ENCODE results near the gene TMCC2.

DNA sequence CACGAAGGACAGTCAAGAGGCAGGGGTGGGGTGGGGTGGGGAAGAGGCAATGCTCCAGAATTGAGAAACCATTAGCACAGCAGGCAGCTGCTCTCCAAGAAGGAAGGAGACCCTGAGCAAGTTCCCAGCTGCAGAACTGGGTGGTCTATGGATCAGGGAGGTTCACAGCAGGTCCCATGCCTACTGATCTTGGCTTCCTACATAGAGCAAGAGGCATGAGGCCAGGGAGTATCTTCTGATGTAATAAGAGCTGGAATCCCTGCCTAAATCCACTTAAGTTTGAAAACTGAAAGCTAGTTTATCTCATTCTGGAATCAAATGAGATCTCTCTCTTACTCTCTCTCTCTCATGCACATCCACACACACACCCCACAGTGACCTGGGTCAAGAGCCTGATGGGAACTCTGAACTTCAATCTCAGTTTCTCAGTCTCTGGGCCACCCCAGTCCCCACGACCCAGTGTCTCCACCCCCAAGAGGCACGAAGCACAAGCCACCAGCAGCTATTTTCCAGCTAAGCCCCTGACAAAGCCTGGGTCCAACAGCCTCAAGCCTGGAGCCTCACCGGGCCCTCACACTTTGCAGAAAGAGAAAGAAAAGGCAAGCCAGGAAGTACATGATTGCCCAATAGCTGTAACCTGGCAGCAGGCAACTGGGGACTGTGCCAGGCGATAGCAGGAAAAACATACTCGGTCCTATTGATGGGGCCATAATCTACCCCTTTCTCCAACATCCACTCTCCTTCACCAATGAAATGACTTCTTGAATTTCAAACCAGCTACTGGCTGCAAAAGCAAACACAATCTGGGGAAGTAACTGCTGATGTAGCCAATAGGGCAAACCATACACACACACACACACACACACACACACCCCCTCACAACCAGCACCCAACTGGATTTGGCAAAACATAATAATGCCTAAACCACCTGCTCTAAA, 91.6 kb downstream of the TMCC2 start:
- TF ChIP-seq POLR2A (IDR thresholded peaks at IDR 0.05; ENCODE audit: low read length) (no peak), GATA1 (IDR thresholded peaks at IDR 0.05; ENCODE audit: low read depth, low read length) (no peak)
